GM12892 (cell line): ENCODE results near the gene GCK.

Experiments used
- POLR2A ChIP-seq: IDR thresholded peaks from 2 replicates; pipeline ENCODE4 v1.6.1; 2011; ENCODE audit warnings: low read depth, low read length, control low read depth
- POLR2AphosphoS5 ChIP-seq: IDR thresholded peaks from 2 replicates; pipeline ENCODE4 v1.6.1; 2011; ENCODE audit warnings: low read depth, low read length, control low read depth

DNA sequence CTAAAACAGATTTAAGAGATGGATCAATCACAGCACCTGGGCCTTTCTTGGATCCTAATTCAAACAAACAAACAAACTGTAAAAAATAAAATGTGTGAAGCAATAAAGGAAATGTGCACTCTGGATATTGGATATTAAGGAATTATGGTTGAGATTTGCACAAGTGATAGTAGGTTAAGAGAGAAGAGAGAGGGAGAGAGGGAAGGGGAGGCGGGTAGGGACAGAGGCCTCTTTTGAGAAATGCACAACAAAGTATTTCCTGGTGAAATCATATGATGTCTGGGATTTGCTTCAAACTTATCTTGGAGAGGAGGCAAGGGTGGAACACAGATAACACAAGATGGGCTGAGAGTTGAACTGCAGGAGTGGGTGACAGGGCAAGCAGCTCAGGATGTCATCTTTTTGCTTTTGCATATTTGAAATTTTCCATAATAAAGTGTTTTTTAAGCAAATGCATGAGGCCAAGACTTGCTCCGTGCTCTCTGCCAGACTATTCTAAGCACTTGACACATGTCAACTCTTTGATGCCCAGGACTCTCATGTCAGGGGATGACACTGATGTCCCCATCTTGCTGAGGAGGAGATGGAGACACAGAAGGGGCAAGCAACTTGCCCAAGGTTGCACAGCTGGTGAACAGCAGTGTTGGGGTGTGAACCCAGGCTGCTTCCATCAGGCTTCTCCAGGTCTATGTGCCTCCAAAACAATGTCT lies 94.2 kb downstream of the GCK start:
- TF ChIP-seq POLR2A, result no peak
- TF ChIP-seq POLR2AphosphoS5, result no peak
